Measurements from ENCODE around the gene LCE1E. TPM values are rescaled to one million over a fixed set of nuclear protein-coding genes. Genes with fewer than 3 reads are reported as not detected.

The LCE1E gene
- polyA plus RNA-seq, 3 donors from 2014 or later: not detected

GRCh38 chr1:152811050-152811449 is 25.0 kb downstream of the LCE1E start:
- Mint-ChIP-seq H3K4me3 (no peak overlapping the region), H3K4me1 (no peaks in the 10 kb centered on the region), H3K9me3 (peaks cover 0 to 4% (median 0%) of the 10 kb centered on the region in 6 donors), H3K27me3 (ENCODE audit: low read depth in 3 of 3) (peaks cover 3 to 4% (median 4%) of the 10 kb centered on the region in 3 donors), H3K36me3 (no peaks in the 10 kb centered on the region), H3K27ac (no peak overlapping the region)
- no peak for DNase-seq

- H3K27ac Mint-ChIP-seq: no peak within 1 kb of the TSS
- no peaks in the 10 kb centered on the region for H3K36me3 Mint-ChIP-seq
- H3K9me3 Mint-ChIP-seq: peaks cover 0 to 4% (median 0%) of the 10 kb centered on the region in 6 donors
- H3K4me3 Mint-ChIP-seq: no peak within 1 kb of the TSS
- H3K27me3 Mint-ChIP-seq (ENCODE audit: low read depth in 3 of 3): peaks cover 3 to 6% (median 4%) of the 10 kb centered on the region in 3 donors
- H3K4me1 Mint-ChIP-seq: no peaks in the 10 kb centered on the region
- DNase-seq: no peak
These were observed 25.6 kb downstream of the LCE1E start, which contains the start of gene LCE1B for GRCh38 chr1:152811671-152812070. Gene LCE1B (plus strand): TSS chr1:152811971. CDS start chr1:152812447, 476 bp downstream.

GRCh38 chr1:152817309-152817708 is 31.3 kb downstream of the LCE1E start:
- Mint-ChIP-seq H3K27ac (no peak overlapping the region), H3K36me3 (no peaks in the 10 kb centered on the region), H3K9me3 (no peaks in the 10 kb centered on the region), H3K4me3 (no peak overlapping the region), H3K27me3 (ENCODE audit: low read depth in 3 of 3) (peaks cover 0 to 6% (median 1%) of the 10 kb centered on the region in 3 donors), H3K4me1 (no peaks in the 10 kb centered on the region)
- no peak for DNase-seq

GRCh38 chr1:152823294-152823693 is 37.2 kb downstream of the LCE1E start:
- no peak overlapping the region for H3K27ac Mint-ChIP-seq
- H3K27me3 Mint-ChIP-seq (ENCODE audit: low read depth in 3 of 3): peaks cover 0 to 6% (median 3%) of the 10 kb centered on the region in 3 donors
- no peak overlapping the region for H3K4me3 Mint-ChIP-seq
- H3K4me1 Mint-ChIP-seq: no peaks in the 10 kb centered on the region
- no peaks in the 10 kb centered on the region for H3K36me3 Mint-ChIP-seq
- H3K9me3 Mint-ChIP-seq: no peaks in the 10 kb centered on the region
- no peak for DNase-seq

GRCh38 chr1:152824964-152825363 is 38.9 kb downstream of the LCE1E start:
- no peak overlapping the region for H3K27ac Mint-ChIP-seq
- H3K27me3 Mint-ChIP-seq (ENCODE audit: low read depth in 3 of 3): peaks cover 0 to 10% (median 1%) of the 10 kb centered on the region in 3 donors
- no peak overlapping the region for H3K4me3 Mint-ChIP-seq
- no peak for DNase-seq
- H3K4me1 Mint-ChIP-seq: no peaks in the 10 kb centered on the region
- no peaks in the 10 kb centered on the region for H3K36me3 Mint-ChIP-seq
- H3K9me3 Mint-ChIP-seq: peaks cover 0 to 2% (median 0%) of the 10 kb centered on the region in 6 donors

GRCh38 chr1:152827173-152827572 is 41.1 kb downstream of the LCE1E start, which contains the start of gene LCE1A:
Gene LCE1A (plus strand): TSS chr1:152827473. CDS start chr1:152827473, 0 bp downstream.
- Mint-ChIP-seq H3K36me3 (no peaks in the 10 kb centered on the region), H3K27ac (no peak within 1 kb of the TSS), H3K9me3 (peaks cover 0 to 2% (median 0%) of the 10 kb centered on the region in 6 donors), H3K4me3 (no peak within 1 kb of the TSS), H3K27me3 (ENCODE audit: low read depth in 3 of 3) (peaks cover 0 to 13% (median 2%) of the 10 kb centered on the region in 3 donors), H3K4me1 (no peaks in the 10 kb centered on the region)
- no peak for DNase-seq

GRCh38 chr1:152836870-152837269 is 50.8 kb downstream of the LCE1E start:
- Mint-ChIP-seq H3K36me3 (no peaks in the 10 kb centered on the region), H3K27ac (no peak overlapping the region), H3K27me3 (ENCODE audit: low read depth in 3 of 3) (peaks cover 2 to 11% (median 6%) of the 10 kb centered on the region in 3 donors), H3K9me3 (peaks cover 0 to 2% (median 0%) of the 10 kb centered on the region in 6 donors), H3K4me1 (no peaks in the 10 kb centered on the region), H3K4me3 (no peak overlapping the region)
- no peak for DNase-seq

Other genes with a start within 250 kb of the LCE1E start
- not detected for gene LCE3E, start 219.5 kb upstream of the LCE1E start, polyA plus RNA-seq
- not detected for gene LCE3D, start 205.7 kb upstream of the LCE1E start, polyA plus RNA-seq
- not detected for gene LCE3C, start 186.0 kb upstream of the LCE1E start, polyA plus RNA-seq
- not detected for gene LCE3B, start 172.4 kb upstream of the LCE1E start, polyA plus RNA-seq
- not detected for gene LCE3A, start 163.2 kb upstream of the LCE1E start, polyA plus RNA-seq
- gene LCE2D, start 122.9 kb upstream of the LCE1E start, polyA plus RNA-seq: not detected
- not detected for gene LCE2C, start 111.0 kb upstream of the LCE1E start, polyA plus RNA-seq
- not detected for gene LCE2B, start 100.1 kb upstream of the LCE1E start, polyA plus RNA-seq
- not detected for gene LCE2A, start 87.9 kb upstream of the LCE1E start, polyA plus RNA-seq
- not detected for gene LCE4A, start 78.1 kb upstream of the LCE1E start, polyA plus RNA-seq
- not detected for gene KPRP, start 28.2 kb upstream of the LCE1E start, polyA plus RNA-seq
- gene LCE1F, start 11.1 kb upstream of the LCE1E start, polyA plus RNA-seq: not detected
- not detected for gene LCE1D, start 10.5 kb downstream of the LCE1E start, polyA plus RNA-seq
- not detected for gene LCE1C, start 20.4 kb downstream of the LCE1E start, polyA plus RNA-seq
- not detected for gene LCE1B, start 25.7 kb downstream of the LCE1E start, polyA plus RNA-seq
- not detected for gene LCE1A, start 41.2 kb downstream of the LCE1E start, polyA plus RNA-seq
- not detected for gene LCE6A, start 56.6 kb downstream of the LCE1E start, polyA plus RNA-seq
- gene LCE7A, start 73.7 kb downstream of the LCE1E start, polyA plus RNA-seq: not detected
- gene SMCP, start 92.1 kb downstream of the LCE1E start, polyA plus RNA-seq: not detected
- not detected for gene IVL, start 122.3 kb downstream of the LCE1E start, polyA plus RNA-seq
- gene SPRR5, start 160.9 kb downstream of the LCE1E start, polyA plus RNA-seq: not detected
- gene SPRR4, start 184.4 kb downstream of the LCE1E start, polyA plus RNA-seq: not detected
- not detected for gene SPRR1A, start 197.8 kb downstream of the LCE1E start, polyA plus RNA-seq
- not detected for gene SPRR3, start 215.5 kb downstream of the LCE1E start, polyA plus RNA-seq
- gene SPRR1B, start 244.9 kb downstream of the LCE1E start, polyA plus RNA-seq: not detected

Measured in immature natural killer cell (primary cell).